Trophoblast cell (in vitro differentiated cells and primary cell): ENCODE data around the gene SEZ6L.

Source experiments
- DNase-seq, 2 donors: peaks; one replicate each; pipeline ENCODE4 v3.0.0-alpha.2; 2016
- H2AFZ ChIP-seq: 2 replicates; pipeline ENCODE4 v1.6.1; 2013; ENCODE audit warnings: low read length, moderate library complexity, mild to moderate bottlenecking; ENCODE audit not compliant: insufficient read depth, poor library complexity
- H2AK5ac ChIP-seq: 2 replicates; pipeline ENCODE4 v1.6.1; 2013; ENCODE audit warnings: mild to moderate bottlenecking, low read length
- H2BK120ac ChIP-seq: 2 replicates; pipeline ENCODE4 v1.6.1; 2013; ENCODE audit warnings: low read length, mild to moderate bottlenecking, moderate library complexity; ENCODE audit not compliant: insufficient read depth, poor library complexity
- H2BK12ac ChIP-seq: 2 replicates; pipeline ENCODE4 v1.6.1; 2013; ENCODE audit warnings: mild to moderate bottlenecking, low read length, moderate library complexity
- H2BK5ac ChIP-seq: 2 replicates; pipeline ENCODE4 v1.6.1; 2013; ENCODE audit warnings: low read length, low read depth, moderate library complexity, mild to moderate bottlenecking; ENCODE audit not compliant: poor library complexity
- H3K14ac ChIP-seq: 2 replicates; pipeline ENCODE4 v1.6.1; 2013; ENCODE audit warnings: mild to moderate bottlenecking, low read length
- H3K18ac ChIP-seq: 2 replicates; pipeline ENCODE4 v1.6.1; 2013; ENCODE audit warnings: mild to moderate bottlenecking, low read length
- H3K23ac ChIP-seq: 2 replicates; pipeline ENCODE4 v1.6.1; 2013; ENCODE audit warnings: low read length
- H3K27ac ChIP-seq: 2 replicates; pipeline ENCODE4 v1.5.1; 2013; ENCODE audit warnings: low read depth, mild to moderate bottlenecking, inconsistent platforms, low read length, moderate library complexity
- H3K27me3 ChIP-seq: 2 replicates; pipeline ENCODE4 v1.6.1; 2013; ENCODE audit warnings: inconsistent platforms, mild to moderate bottlenecking, low read length, moderate library complexity; ENCODE audit not compliant: insufficient read depth
- H3K36me3 ChIP-seq, 2 experiments: 1 replicate in 1 of 2; 2 replicates in 1 of 2; pipeline ENCODE4 v1.6.1; 2013; ENCODE audit warnings: low read length in 2 of 2, mild to moderate bottlenecking in 2 of 2, moderate library complexity in 1 of 2; ENCODE audit not compliant: insufficient read depth in 2 of 2, control insufficient read depth in 1 of 2
- H3K4ac ChIP-seq: 2 replicates; pipeline ENCODE4 v1.6.1; 2013; ENCODE audit warnings: low read depth, mild to moderate bottlenecking, low read length, moderate library complexity
- H3K4me1 ChIP-seq, 2 experiments: 1 replicate in 1 of 2; 2 replicates in 1 of 2; pipeline ENCODE4 v1.6.1; 2013; ENCODE audit warnings: low read length in 2 of 2, mild to moderate bottlenecking in 2 of 2, moderate library complexity in 1 of 2; ENCODE audit not compliant: insufficient read depth in 2 of 2, control insufficient read depth in 1 of 2
- H3K4me2 ChIP-seq: 2 replicates; pipeline ENCODE4 v1.6.1; 2013; ENCODE audit warnings: inconsistent platforms, mild to moderate bottlenecking, low read length, moderate library complexity
- H3K4me3 ChIP-seq: 2 replicates; pipeline ENCODE4 v1.5.1; 2013; ENCODE audit warnings: mild to moderate bottlenecking, low read depth, low read length, inconsistent platforms
- H3K79me1 ChIP-seq: one replicate; pipeline ENCODE4 v1.6.1; 2013; ENCODE audit warnings: low read length
- H3K79me2 ChIP-seq: 2 replicates; pipeline ENCODE4 v1.6.1; 2013; ENCODE audit warnings: low read length, mild to moderate bottlenecking; ENCODE audit not compliant: control insufficient read depth, insufficient read depth, poor library complexity
- H3K9ac ChIP-seq: 2 replicates; pipeline ENCODE4 v1.6.1; 2013; ENCODE audit warnings: mild to moderate bottlenecking, low read length
- H3K9me3 ChIP-seq: 2 replicates; pipeline ENCODE4 v1.6.1; 2013; ENCODE audit warnings: low read depth, mild to moderate bottlenecking, control low read depth, inconsistent platforms, low read length; ENCODE audit not compliant: insufficient read depth
- H4K12ac ChIP-seq: 2 replicates; pipeline ENCODE4 v1.6.1; 2013; ENCODE audit warnings: low read depth, mild to moderate bottlenecking, low read length, moderate library complexity
- H4K8ac ChIP-seq: 2 replicates; pipeline ENCODE4 v1.6.1; 2013; ENCODE audit warnings: low read depth, mild to moderate bottlenecking, low read length, moderate library complexity
- H4K91ac ChIP-seq: one replicate; pipeline ENCODE4 v1.6.1; 2013; ENCODE audit warnings: low read depth, mild to moderate bottlenecking, low read length, moderate library complexity
- WGBS: extraction: QIAGEN DNeasy Blood & Tissue Kit; methylation state at CpG from one replicate; pipeline ENCODE4 v1.1.7; 2013; ENCODE audit warnings: missing lambda C conversion rate; ENCODE audit not compliant: insufficient read length, insufficient coverage; ENCODE audit errors: extremely low coverage; 5-methylcytosine and 5-hydroxymethylcytosine counted together

SEZ6L gene

DNA sequence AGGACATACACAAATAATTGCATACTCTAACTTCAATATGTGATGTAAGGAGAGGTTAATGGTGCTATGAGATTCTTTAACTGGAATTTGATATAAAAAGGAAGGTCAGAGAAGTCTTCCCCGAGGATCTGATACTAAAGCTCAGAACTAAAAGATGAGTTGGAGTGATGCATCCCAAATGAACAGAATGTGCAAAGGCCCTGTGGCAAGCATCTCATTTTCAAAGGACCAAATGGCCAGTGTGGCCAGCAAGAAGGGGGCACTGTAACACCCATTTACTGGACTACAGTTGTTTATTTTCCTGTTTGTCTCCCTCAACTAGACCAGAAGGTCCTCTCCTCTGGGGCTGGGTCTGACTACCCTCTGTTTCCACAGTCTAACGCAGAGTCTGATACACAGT lies 144.9 kb downstream of the SEZ6L start:
- no peak overlapping the region for H4K8ac ChIP-seq
- no peak overlapping the region for H3K14ac ChIP-seq
- no peak overlapping the region for H4K12ac ChIP-seq
- DNase-seq: no peak
- H2BK120ac ChIP-seq: no peak overlapping the region
- no peak overlapping the region for H2BK5ac ChIP-seq
- no peak overlapping the region for H3K4ac ChIP-seq
- no peak overlapping the region for H2AK5ac ChIP-seq
- no peaks in the 10 kb centered on the region for H3K79me1 ChIP-seq
- no CpG with 5 or more reads among the region's 2 CpGs for WGBS
- no peak overlapping the region for H2BK12ac ChIP-seq
- no peaks in the 10 kb centered on the region for H3K4me1 ChIP-seq
- no peak overlapping the region for H4K91ac ChIP-seq
- H3K9me3 ChIP-seq: no peaks in the 10 kb centered on the region
- H3K27ac ChIP-seq: no peak overlapping the region
- no peak overlapping the region for H3K4me3 ChIP-seq
- no peak overlapping the region for H3K18ac ChIP-seq
- H3K9ac ChIP-seq: no peak overlapping the region
- no peaks in the 10 kb centered on the region for H3K27me3 ChIP-seq
- H3K79me2 ChIP-seq: no peaks in the 10 kb centered on the region
- no peaks in the 10 kb centered on the region for H3K36me3 ChIP-seq
- no peak overlapping the region for H3K4me2 ChIP-seq
- H2AFZ ChIP-seq: no peak overlapping the region
- H3K23ac ChIP-seq: no peak overlapping the region

DNA sequence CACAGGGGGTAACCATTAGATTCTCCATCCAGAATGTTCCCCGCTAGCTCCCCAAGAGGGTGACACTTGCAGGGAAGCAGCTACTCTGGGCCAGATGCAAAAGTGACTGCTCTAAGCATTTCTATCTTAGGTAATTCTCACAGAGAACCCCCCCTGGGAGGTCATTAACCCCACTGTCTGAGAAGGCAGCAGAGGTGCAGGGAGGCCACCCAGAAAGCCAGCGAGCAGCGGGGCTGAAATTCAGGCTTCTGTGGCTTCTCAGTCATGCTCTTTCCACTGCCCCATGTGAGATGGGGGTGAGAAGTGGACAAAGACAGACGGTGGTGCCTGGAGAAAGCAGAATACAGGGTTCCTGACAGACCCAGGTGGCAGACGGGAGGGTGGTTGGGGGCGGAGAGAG lies 145.4 kb downstream of the SEZ6L start:
- no peak overlapping the region for H3K14ac ChIP-seq
- no peak overlapping the region for H4K91ac ChIP-seq
- no peak overlapping the region for H3K9ac ChIP-seq
- H2BK12ac ChIP-seq: no peak overlapping the region
- H3K4me2 ChIP-seq: no peak overlapping the region
- no peak overlapping the region for H3K23ac ChIP-seq
- no peak overlapping the region for H3K27ac ChIP-seq
- H2AFZ ChIP-seq: no peak overlapping the region
- H3K27me3 ChIP-seq: no peaks in the 10 kb centered on the region
- WGBS: no CpG with 5 or more reads among the region's 6 CpGs
- H3K36me3 ChIP-seq: no peaks in the 10 kb centered on the region
- DNase-seq: no peak
- no peaks in the 10 kb centered on the region for H3K4me1 ChIP-seq
- H3K79me1 ChIP-seq: no peaks in the 10 kb centered on the region
- H3K18ac ChIP-seq: no peak overlapping the region
- H2AK5ac ChIP-seq: no peak overlapping the region
- H4K12ac ChIP-seq: no peak overlapping the region
- H4K8ac ChIP-seq: no peak overlapping the region
- H2BK5ac ChIP-seq: no peak overlapping the region
- H2BK120ac ChIP-seq: no peak overlapping the region
- no peaks in the 10 kb centered on the region for H3K79me2 ChIP-seq
- no peak overlapping the region for H3K4me3 ChIP-seq
- no peaks in the 10 kb centered on the region for H3K9me3 ChIP-seq
- no peak overlapping the region for H3K4ac ChIP-seq

DNA sequence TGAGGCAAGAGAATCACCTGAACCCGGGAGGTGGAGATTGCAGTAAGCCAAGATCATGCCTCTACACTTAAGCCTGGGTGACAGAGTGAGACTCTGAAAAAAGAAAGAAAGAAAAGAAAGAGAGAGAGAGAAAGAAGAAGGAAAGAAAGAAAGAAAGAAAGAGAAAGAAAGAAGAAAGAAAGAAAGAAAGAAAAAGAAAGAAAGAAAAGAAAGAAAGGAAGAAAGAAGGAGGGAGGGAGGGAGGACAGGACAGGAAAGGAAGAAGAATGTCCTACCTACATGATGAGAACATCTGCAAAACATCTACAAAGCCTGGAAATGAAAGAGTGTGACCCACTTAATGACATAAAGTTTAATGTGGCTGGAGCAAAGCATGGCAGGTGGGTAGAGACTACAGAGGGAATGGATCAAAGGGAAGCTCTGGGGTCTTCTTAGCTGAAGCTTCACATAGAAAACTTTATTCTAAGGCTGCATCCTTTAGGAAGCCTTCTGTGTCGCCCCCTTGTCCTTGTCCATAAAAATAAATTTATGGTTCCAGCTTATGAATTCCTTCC lies 147.5 kb downstream of the SEZ6L start:
- no CpG with 5 or more reads among the region's 2 CpGs for WGBS
- Histone ChIP-seq H3K9ac (no peak overlapping the region), H3K9me3 (no peaks in the 10 kb centered on the region), H4K8ac (no peak overlapping the region), H3K27ac (no peak overlapping the region), H2BK12ac (no peak overlapping the region), H3K36me3 (no peaks in the 10 kb centered on the region), H3K4me2 (no peak overlapping the region), H3K27me3 (no peaks in the 10 kb centered on the region), H3K79me2 (no peaks in the 10 kb centered on the region), H3K79me1 (no peaks in the 10 kb centered on the region), H3K14ac (no peak overlapping the region), H2BK120ac (no peak overlapping the region), H3K23ac (no peak overlapping the region), H3K4ac (no peak overlapping the region), H2AK5ac (no peak overlapping the region), H4K91ac (no peak overlapping the region), H2AFZ (no peak overlapping the region), H4K12ac (no peak overlapping the region), H3K18ac (no peak overlapping the region), H3K4me1 (peaks cover 0 to 2% of the 10 kb centered on the region in 2 experiments), H2BK5ac (no peak overlapping the region), H3K4me3 (no peak overlapping the region)
- no peak for DNase-seq

DNA sequence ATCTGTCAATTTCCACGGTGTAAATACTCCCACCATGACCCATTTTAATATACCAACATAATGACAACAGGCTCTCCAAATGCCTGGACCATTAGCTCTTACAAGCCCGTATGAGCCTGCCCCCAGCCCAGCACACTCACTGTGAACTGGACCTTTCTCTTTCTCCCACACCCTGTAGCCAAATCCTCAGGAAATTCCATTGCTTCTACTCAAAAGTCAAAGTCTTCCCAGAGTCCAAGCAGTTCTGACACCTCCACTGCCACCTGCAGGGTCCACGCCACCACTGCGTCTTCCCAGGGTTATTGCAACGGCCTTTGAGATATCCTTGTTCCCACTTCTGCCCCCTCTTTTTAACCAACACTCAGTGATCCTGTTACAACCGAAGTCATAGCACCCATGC lies 149.7 kb downstream of the SEZ6L start:
- Histone ChIP-seq H3K79me1 (no peaks in the 10 kb centered on the region), H4K8ac (no peak overlapping the region), H3K27me3 (no peaks in the 10 kb centered on the region), H3K36me3 (no peaks in the 10 kb centered on the region), H2BK12ac (no peak overlapping the region), H3K79me2 (no peaks in the 10 kb centered on the region), H3K9ac (no peak overlapping the region), H3K4ac (no peak overlapping the region), H3K18ac (no peak overlapping the region), H3K27ac (no peak overlapping the region), H3K4me1 (peaks cover 5 to 9% of the 10 kb centered on the region in 2 experiments), H3K23ac (no peak overlapping the region), H2BK120ac (no peak overlapping the region), H2BK5ac (no peak overlapping the region), H3K9me3 (peaks cover 1% of the 10 kb centered on the region), H3K14ac (no peak overlapping the region), H3K4me3 (no peak overlapping the region), H3K4me2 (no peak overlapping the region), H4K12ac (no peak overlapping the region), H4K91ac (no peak overlapping the region), H2AK5ac (no peak overlapping the region), H2AFZ (no peak overlapping the region)
- WGBS: no CpG with 5 or more reads among the region's 6 CpGs
- DNase-seq: peak; percentile 71
